Panc1 (cell line): ENCODE measurements around the gene STARD9. TPM values are rescaled to one million over a fixed set of nuclear protein-coding genes. Genes with fewer than 3 reads are reported as not detected.

Experiments
- ATAC-seq: fragments of 200-7000 bp; cut with Tn5 transposase; 2 replicates; pipeline ENCODE4 v1.9.1; 2020; ENCODE audit warnings: mild to moderate bottlenecking, moderate library complexity
- BruUV-seq: library from RNA; stranded (reverse); fragments of 400-500 nt; replicated peaks from 2 replicates; lab custom pipeline; 2021; lab: Mats Ljungman, UMichigan
- CTCF ChIA-PET: fragments of 300-600 bp; sonication (Branson Sonifier 250); formaldehyde crosslinking; loops from one replicate; lab custom pipeline; 2022; ENCODE audit warnings: antibody characterized with exemption; lab: Charles Lee
- POLR2A ChIA-PET: fragments of 300-600 bp; sonication (Branson Sonifier 250); formaldehyde crosslinking; loops from one replicate; lab custom pipeline; 2022; ENCODE audit warnings: antibody characterized with exemption; lab: Charles Lee
- DNase-seq: peaks from one replicate; pipeline ENCODE4 v3.0.0-alpha.2; 2010; ENCODE audit warnings: low read depth, low spot score
- H3K27ac ChIP-seq: 2 replicates; pipeline ENCODE4 v1.5.1; 2011; ENCODE audit warnings: mild to moderate bottlenecking, low read length, inconsistent platforms
- H3K27me3 ChIP-seq: fragments of 200-500 bp; sonication (Bioruptor generic); 2 replicates; pipeline ENCODE4 v1.6.0; 2014; ENCODE audit warnings: low read length, inconsistent platforms; ENCODE audit not compliant: control insufficient read depth, insufficient read depth
- H3K36me3 ChIP-seq: fragments of 200-500 bp; sonication (Bioruptor generic); 2 replicates; pipeline ENCODE4 v1.5.1; 2014; ENCODE audit warnings: inconsistent platforms, mild to moderate bottlenecking, low read length, moderate library complexity; ENCODE audit not compliant: control insufficient read depth, insufficient read depth
- H3K4me1 ChIP-seq: 2 replicates; pipeline ENCODE4 v1.5.1; 2011; ENCODE audit warnings: inconsistent platforms, mild to moderate bottlenecking, low read length, moderate library complexity; ENCODE audit not compliant: control insufficient read depth, insufficient read depth
- H3K4me3 ChIP-seq, 2 experiments: 2 replicates each; pipeline ENCODE4 v1.5.1; 2011 to 2012; ENCODE audit warnings: low read depth in 2 of 2, low read length in 2 of 2, mild to moderate bottlenecking in 2 of 2, inconsistent platforms in 1 of 2, moderate library complexity in 1 of 2
- H3K9me3 ChIP-seq: fragments of 200-500 bp; sonication (Bioruptor generic); 2 replicates; pipeline ENCODE4 v1.5.1; 2014; ENCODE audit warnings: low read depth, mild to moderate bottlenecking, inconsistent platforms, low read length, moderate library complexity; ENCODE audit not compliant: control insufficient read depth, insufficient read depth
- CTCF ChIP-seq: fragments of 450-650 bp; IDR thresholded peaks from 2 replicates; pipeline ENCODE4 v1.5.1; 2017; ENCODE audit warnings: mild to moderate bottlenecking
- POLR2AphosphoS5 ChIP-seq: IDR thresholded peaks from 2 replicates; pipeline ENCODE4 v1.6.1; 2012; ENCODE audit warnings: mild to moderate bottlenecking, low read depth, low read length, moderate library complexity
- REST ChIP-seq, 2 experiments: IDR thresholded peaks; 2 replicates each; pipeline ENCODE4 v1.6.1; 2011 to 2012; ENCODE audit warnings: low read depth in 2 of 2, control low read depth in 1 of 2, low read length in 1 of 2, mild to moderate bottlenecking in 1 of 2, moderate library complexity in 1 of 2; ENCODE audit not compliant: insufficient read depth in 1 of 2
- SIN3A ChIP-seq: IDR thresholded peaks from 2 replicates; pipeline ENCODE4 v1.6.1; 2012; ENCODE audit warnings: low read depth, mild to moderate bottlenecking, low read length, moderate library complexity, borderline replicate concordance; ENCODE audit not compliant: insufficient read depth
- TCF7L2 ChIP-seq: IDR thresholded peaks from 2 replicates; pipeline ENCODE4 v1.6.1; 2011; ENCODE audit warnings: mild to moderate bottlenecking, low read depth, low read length, inconsistent platforms
- in situ Hi-C: cut with HindIII; loops from 2 replicates; pipeline ENCODE4 v1.10.0; 2016; ENCODE audit warnings: low sequenced_read_pairs, low pct_unique_long_range_greater_than_20kb
- intact Hi-C: fragments of 100-400 bp; cut with micrococcal nuclease; formaldehyde crosslinking; loops from one replicate; pipeline ENCODE4 v1.10.0; 2022; ENCODE audit not compliant: unreplicated experiment
- total RNA-seq: library from RNA; stranded (reverse); gene quantifications from one replicate; pipeline ENCODE4 v1.2.1, GENCODE V29; 2021; ENCODE audit not compliant: unreplicated experiment

The STARD9 gene
- total RNA-seq, 1 experiment from 2014 or later: 13.4 TPM

GRCh38 chr15:42623951-42624350, 48.5 kb downstream of the STARD9 start:
- intact Hi-C loops: no loop called here
- POLR2A ChIA-PET: no interaction called here
- Histone ChIP-seq H3K9me3 (no peaks in the 10 kb centered on the region), H3K27ac (no peak overlapping the region), H3K27me3 (no peaks in the 10 kb centered on the region), H3K36me3 (no peaks in the 10 kb centered on the region), H3K4me3 (no peak overlapping the region), H3K4me1 (no peaks in the 10 kb centered on the region)
- TF ChIP-seq TCF7L2 (no peak), SIN3A (no peak), REST (IDR thresholded peaks at IDR 0.05; ENCODE audit: insufficient read depth in 1 of 2, low read depth in 2 of 2, low read length in 1 of 2) (no peak), POLR2AphosphoS5 (no peak), CTCF (no peak)
- no peak for ATAC-seq
- in situ Hi-C loops: no loop called here
- DNase-seq: no peak
- no TSS peak for BruUV-seq
- CTCF ChIA-PET: no interaction called here

- BruUV-seq: no TSS peak
- Histone ChIP-seq H3K9me3 (no peaks in the 10 kb centered on the region), H3K36me3 (no peaks in the 10 kb centered on the region), H3K4me3 (no peak overlapping the region), H3K27me3 (no peaks in the 10 kb centered on the region), H3K27ac (no peak overlapping the region), H3K4me1 (no peaks in the 10 kb centered on the region)
- intact Hi-C loops (no loop called here), in situ Hi-C loops (no loop called here)
- POLR2A ChIA-PET: no interaction called here
- TF ChIP-seq CTCF: no peak
- no peak for TF ChIP-seq REST (IDR thresholded peaks at IDR 0.05; ENCODE audit: insufficient read depth in 1 of 2, low read depth in 2 of 2, low read length in 1 of 2)
- no peak for TF ChIP-seq POLR2AphosphoS5
- no peak for TF ChIP-seq SIN3A
- no peak for ATAC-seq
- DNase-seq: no peak
- CTCF ChIA-PET: no interaction called here
Measured at GRCh38 chr15:42627485-42627884, 52.1 kb downstream of the STARD9 start.
